HepG2 (cell line): Measurements from ENCODE around the gene KLHL7. TPM values are rescaled to one million over a fixed set of nuclear protein-coding genes. Genes with fewer than 3 reads are reported as not detected.
A peak's percentile ranks its signal among the peaks of the same experiment; 100 is the strongest.

Experiments
- ARID3A ChIP-seq: IDR thresholded peaks from 2 replicates; pipeline ENCODE4 v1.6.1; 2012; ENCODE audit warnings: low read depth, low read length, improper control_type of control experiment
- ARID4A ChIP-seq: sonication (generic); formaldehyde crosslinking; IDR thresholded peaks from 2 replicates; pipeline ENCODE4 v1.5.0; 2020; ENCODE audit warnings: mild to moderate bottlenecking, missing genetic modification reagents, borderline replicate concordance
- ATF7 ChIP-seq, 2 experiments: fragments of 450-650 bp in 1 of 2; sonication (generic) in 1 of 2; formaldehyde crosslinking in 1 of 2; IDR thresholded peaks; 2 replicates each; pipeline versions ENCODE4 v1.4.0 to v1.6.1; 2016 to 2020; ENCODE audit warnings: antibody characterized with exemption in 1 of 2, mild to moderate bottlenecking in 1 of 2, missing genetic modification reagents in 1 of 2
- CBX1 ChIP-seq: IDR thresholded peaks from one replicate; pipeline ENCODE4 v1.6.1; 2016; ENCODE audit warnings: antibody characterized with exemption, low read depth
- HDAC2 ChIP-seq: sonication (generic); formaldehyde crosslinking; IDR thresholded peaks from 2 replicates; pipeline ENCODE4 v1.4.0; 2020; ENCODE audit warnings: missing genetic modification reagents
- MBNL3 ChIP-seq: fragments of 250-450 bp; sonication (Bioruptor Pico); conservative IDR thresholded peaks from 2 replicates; pipeline ENCODE4 v1.8.0; 2022; ENCODE audit warnings: mild to moderate bottlenecking, inconsistent platforms
- MTA3 ChIP-seq: sonication (generic); formaldehyde crosslinking; IDR thresholded peaks from 2 replicates; pipeline ENCODE4 v1.4.0; 2020; ENCODE audit warnings: missing genetic modification reagents
- MXD3 ChIP-seq: IDR thresholded peaks from 2 replicates; pipeline ENCODE4 v1.6.1; 2016; ENCODE audit warnings: mild to moderate bottlenecking, missing biosample characterization, missing genetic modification reagents
- NR2F6 ChIP-seq, 2 experiments: IDR thresholded peaks; 2 replicates each; pipeline ENCODE4 v1.6.1; 2016; ENCODE audit warnings: antibody characterized with exemption in 1 of 2, mild to moderate bottlenecking in 1 of 2
- PCBP1 ChIP-seq: fragments of 200-400 bp; formaldehyde crosslinking; IDR thresholded peaks from 2 replicates; pipeline ENCODE4 v1.6.1; 2017; ENCODE audit warnings: mild to moderate bottlenecking, low read depth, low read length, borderline replicate concordance
- PRMT3 ChIP-seq: sonication (generic); formaldehyde crosslinking; IDR thresholded peaks from 2 replicates; pipeline ENCODE4 v1.8.1; 2022; ENCODE audit warnings: low read depth, mild to moderate bottlenecking, moderate library complexity, missing genetic modification reagents, borderline replicate concordance
- STAT5B ChIP-seq: sonication (generic); formaldehyde crosslinking; IDR thresholded peaks from 2 replicates; pipeline ENCODE4 v1.4.0; 2020; ENCODE audit warnings: missing genetic modification reagents
- ZNF280D ChIP-seq: sonication (generic); formaldehyde crosslinking; IDR thresholded peaks from 2 replicates; pipeline ENCODE4 v1.5.1; 2020; ENCODE audit warnings: mild to moderate bottlenecking, missing genetic modification reagents
- ZNF282 ChIP-seq: fragments of 450-650 bp; IDR thresholded peaks from 2 replicates; pipeline ENCODE4 v1.6.1; 2018; ENCODE audit not compliant: partially characterized antibody
- ZNF451 ChIP-seq: sonication (generic); formaldehyde crosslinking; IDR thresholded peaks from 2 replicates; pipeline ENCODE4 v1.5.0; 2020; ENCODE audit warnings: mild to moderate bottlenecking, missing genetic modification reagents
- ZNF576 ChIP-seq: sonication (generic); formaldehyde crosslinking; IDR thresholded peaks from 2 replicates; pipeline ENCODE4 v1.4.0; 2020; ENCODE audit warnings: mild to moderate bottlenecking, missing genetic modification reagents
- ZNF740 ChIP-seq: sonication (generic); formaldehyde crosslinking; IDR thresholded peaks from 2 replicates; pipeline ENCODE4 v1.4.0; 2020; ENCODE audit warnings: missing genetic modification reagents
- ZNF773 ChIP-seq: sonication (generic); formaldehyde crosslinking; IDR thresholded peaks from 2 replicates; pipeline ENCODE4 v1.4.0; 2020; ENCODE audit warnings: missing genetic modification reagents, borderline replicate concordance
- polyA plus RNA-seq, 8 experiments: library from polyadenylated mRNA; depleted of rRNA in 3 of 8; stranded (reverse) in 7 of 8; unstranded in 1 of 8; fragments of >200 nt; fragmentation: Illumina TruSeq in 4 of 8; extraction: Trizol in 4 of 8; gene quantifications; 2 replicates each; pipeline versions ENCODE4 v1.2.1 to v1.2.3, GENCODE V29; 2011 to 2016; ENCODE audit warnings: low read depth in 4 of 8, missing spikeins in 1 of 8, mixed read lengths in 1 of 8; ENCODE audit not compliant: insufficient read depth in 1 of 8
- total RNA-seq, 5 experiments: library from RNA; depleted of rRNA; stranded (reverse); fragments of >200 nt; fragmentation: Illumina TruSeq; extraction: Trizol; gene quantifications; 2 replicates each; pipeline ENCODE4 v1.2.3, GENCODE V29; 2016; ENCODE audit warnings: low read depth in 1 of 5

Gene KLHL7
- total and polyA plus RNA-seq, 2 of the 13 experiments (the other 11 are each of a cell fraction or from before 2014, with no cell fraction given): 16.2 to 34.4 TPM

- TF ChIP-seq CBX1 (no peak), MBNL3 (CRISPR knock-in tag) (no peak), MTA3 (CRISPR knock-in tag) (no peak), HDAC2 (CRISPR knock-in tag) (0 out of 2 replicates have a peak, but pooled peaks have one; percentile 25), STAT5B (no peak), NR2F6 (IDR thresholded peaks at IDR 0.05) (peak; percentile 60), NR2F6 (CRISPR knock-in tag; IDR thresholded peaks at IDR 0.05) (0 out of 2 replicates have a peak, but pooled peaks have one; percentile 8), ZNF280D (CRISPR knock-in tag) (no peak), MXD3 (CRISPR knock-in tag) (no peak), ZNF576 (no peak), ZNF451 (CRISPR knock-in tag) (no peak), PCBP1 (no peak), ZNF773 (CRISPR knock-in tag) (no peak), ARID3A (peak; percentile 31; the same call in 1 of the 2 replicates), ATF7 (IDR thresholded peaks at IDR 0.05) (no peak), ATF7 (CRISPR knock-in tag; IDR thresholded peaks at IDR 0.05) (no peak), ZNF282 (no peak), PRMT3 (CRISPR knock-in tag) (no peak), ZNF740 (CRISPR knock-in tag) (no peak), ARID4A (CRISPR knock-in tag) (no peak)
These were observed 30.9 kb upstream of the KLHL7 start (continued) for GRCh38 chr7:23074443-23075261.
